ENCODE data around the gene GALNS.
A peak's percentile ranks its signal among the peaks of the same experiment; 100 is the strongest.

Gene GALNS

DNA sequence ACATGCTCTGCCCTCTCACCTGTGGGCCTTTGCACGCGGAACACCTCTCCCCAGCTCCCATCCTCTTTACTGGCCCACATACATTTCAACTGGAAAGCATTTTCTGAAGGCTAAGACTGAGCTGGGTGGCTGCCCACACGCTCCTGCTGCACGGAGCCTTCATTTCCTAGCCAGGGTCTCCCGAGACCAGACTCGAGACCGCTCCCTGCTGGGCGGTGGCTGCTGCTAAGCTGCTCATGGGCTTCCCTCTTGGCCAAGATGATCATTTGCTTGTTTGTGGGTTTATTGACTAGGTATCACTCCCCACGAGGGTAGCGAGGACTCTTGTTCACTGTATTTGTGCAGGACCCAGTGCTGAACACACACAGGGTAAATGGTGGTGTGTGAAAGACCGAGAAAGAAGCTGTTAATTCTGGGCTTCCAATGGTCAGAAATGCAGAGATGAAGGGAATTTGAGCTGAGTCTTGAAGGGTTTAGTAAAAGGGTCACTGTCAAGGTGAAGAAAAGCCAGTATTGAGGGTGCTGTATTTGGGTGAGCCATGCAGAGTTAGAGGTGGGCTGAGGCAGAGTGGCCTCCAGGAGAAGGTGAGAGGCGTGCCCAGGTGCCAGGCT lies 1.1 kb upstream of the GALNS start:
- DNase-seq (ENCODE audit: low read depth): peak; percentile 66

DNA sequence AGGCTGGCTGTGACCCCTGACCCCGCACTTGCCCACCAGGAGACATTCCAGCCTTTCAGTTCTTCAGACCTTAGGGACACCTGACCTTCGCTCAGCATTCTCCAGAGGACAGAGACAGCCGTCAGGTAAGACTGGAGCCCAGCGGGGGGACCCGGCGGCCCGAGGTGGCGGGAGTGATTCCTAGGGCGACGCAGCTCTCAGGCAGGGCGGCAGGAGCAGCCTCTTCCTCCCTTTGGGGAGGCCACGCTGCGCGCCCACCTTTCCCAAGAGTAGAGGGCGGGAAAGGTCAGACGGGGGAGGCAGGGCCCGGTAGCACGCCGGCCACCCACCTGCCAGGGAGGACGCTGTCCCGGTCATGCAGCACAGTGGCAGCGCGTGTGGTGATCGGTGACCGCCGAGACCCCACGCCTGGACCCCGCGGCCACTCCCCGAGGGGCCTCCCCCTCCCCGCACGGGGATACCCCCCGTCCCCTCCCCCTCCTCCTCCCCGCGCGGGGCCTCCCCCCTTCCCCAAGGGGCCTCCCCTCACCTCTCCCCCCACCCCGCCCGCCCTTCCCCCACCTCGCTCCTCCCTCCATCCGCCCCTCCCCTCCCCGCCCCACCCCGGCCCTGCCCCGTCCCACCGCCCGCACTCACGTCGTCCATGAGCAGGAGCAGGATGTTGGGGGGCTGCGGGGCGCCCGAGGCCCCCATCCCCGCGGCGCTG lies 472 bp downstream of the GALNS start:
- DNase-seq (ENCODE audit: low read depth): no peak

GRCh38 chr16:88855736-88856121 lies 1.0 kb downstream of the GALNS start:
- DNase-seq (ENCODE audit: low read depth): no peak

DNA sequence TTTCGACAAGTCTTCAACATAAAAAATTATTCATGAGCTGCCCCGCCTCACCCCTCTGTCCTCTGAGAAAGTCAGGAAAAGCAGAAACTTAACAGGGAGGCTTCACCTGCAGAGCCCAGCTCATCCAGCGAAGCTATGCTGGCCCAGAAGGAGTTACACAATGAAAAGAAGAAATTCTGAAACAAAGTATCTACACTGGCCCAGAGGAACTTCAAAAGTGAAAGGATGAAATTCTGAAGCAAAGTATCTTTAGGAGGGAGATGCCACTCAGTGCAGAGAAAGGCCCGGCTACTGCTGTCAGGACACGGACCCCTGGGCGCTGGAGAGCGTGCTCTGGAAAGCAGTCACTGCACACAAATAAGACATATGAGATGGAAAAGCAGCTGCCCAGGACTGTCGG lies 1.6 kb downstream of the GALNS start:
- no peak for DNase-seq (ENCODE audit: low read depth)

GRCh38 chr16:88854306-88855111 lies 2.2 kb downstream of the GALNS start:
- DNase-seq (ENCODE audit: low read depth): no peak

- DNase-seq (ENCODE audit: low read depth): no peak
These were observed 3.3 kb downstream of the GALNS start for GRCh38 chr16:88853325-88853941.

- no peak for DNase-seq (ENCODE audit: low read depth)
These were observed 5.1 kb downstream of the GALNS start for GRCh38 chr16:88851616-88852015.

- no peak for DNase-seq (ENCODE audit: low read depth)
These were observed 6.1 kb downstream of the GALNS start for GRCh38 chr16:88850531-88851199.

- no peak for DNase-seq (ENCODE audit: low read depth)
These were observed 8.2 kb downstream of the GALNS start for GRCh38 chr16:88848557-88848956.

GRCh38 chr16:88847654-88848053 lies 9.1 kb downstream of the GALNS start:
- DNase-seq (ENCODE audit: low read depth): no peak

GRCh38 chr16:88846088-88846487 lies 10.7 kb downstream of the GALNS start:
- DNase-seq (ENCODE audit: low read depth): no peak

DNA sequence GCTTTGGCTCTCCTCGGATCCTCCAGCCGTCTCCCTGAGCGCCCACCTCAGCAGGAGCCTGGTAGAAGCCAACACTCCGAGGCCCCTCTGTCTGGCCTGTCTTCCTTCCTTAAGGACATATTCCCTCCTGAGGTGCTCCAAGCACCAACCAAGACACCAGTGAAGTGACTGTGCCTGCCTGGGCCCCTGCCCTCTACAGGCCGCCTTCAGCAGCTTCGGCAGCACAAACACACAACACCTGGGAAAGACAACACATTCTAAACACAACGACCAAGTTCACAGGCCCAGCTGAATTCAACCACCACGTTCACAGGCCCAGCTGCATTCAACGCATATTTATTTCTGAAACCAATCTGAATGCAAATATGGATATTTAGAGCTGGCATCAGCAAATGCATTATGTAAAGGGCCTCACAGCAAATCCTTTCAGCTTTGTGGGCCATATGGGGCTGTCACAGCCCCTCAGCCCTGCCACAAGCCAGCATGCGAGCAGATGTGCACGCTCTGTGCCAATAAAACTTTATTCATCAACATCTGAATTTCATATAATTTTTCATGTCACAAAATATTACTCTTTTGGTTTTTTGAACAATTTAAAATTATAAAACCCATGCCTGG lies 12.2 kb downstream of the GALNS start:
- DNase-seq (ENCODE audit: low read depth): no peak

GRCh38 chr16:88843256-88843655 lies 13.5 kb downstream of the GALNS start:
- DNase-seq (ENCODE audit: low read depth): no peak

- no peak for DNase-seq (ENCODE audit: low read depth)
These were observed 13.9 kb downstream of the GALNS start for GRCh38 chr16:88842806-88843205.

DNA sequence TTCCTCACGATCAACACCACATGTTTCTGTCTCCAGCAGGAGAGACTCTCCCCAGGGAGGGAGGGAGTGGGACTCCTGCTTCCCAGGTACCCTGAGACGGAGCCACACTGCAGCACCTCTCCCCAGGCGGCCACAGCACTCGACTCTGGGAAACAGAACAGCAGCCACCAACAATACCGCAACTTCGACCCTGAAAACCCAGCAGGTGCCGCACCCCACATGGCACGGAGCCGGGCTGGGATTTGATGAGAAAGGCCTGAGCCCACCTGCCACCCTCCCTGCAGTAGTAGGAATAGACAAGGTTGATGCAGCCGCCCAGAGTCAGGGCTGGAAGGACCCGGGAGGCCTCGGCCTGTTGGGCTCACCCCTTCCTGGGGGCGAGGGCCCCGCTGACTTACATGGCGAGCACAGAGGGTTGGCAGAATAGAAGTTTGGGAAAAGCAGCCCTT lies 14.4 kb downstream of the GALNS start:
- DNase-seq (ENCODE audit: low read depth): no peak

DNA sequence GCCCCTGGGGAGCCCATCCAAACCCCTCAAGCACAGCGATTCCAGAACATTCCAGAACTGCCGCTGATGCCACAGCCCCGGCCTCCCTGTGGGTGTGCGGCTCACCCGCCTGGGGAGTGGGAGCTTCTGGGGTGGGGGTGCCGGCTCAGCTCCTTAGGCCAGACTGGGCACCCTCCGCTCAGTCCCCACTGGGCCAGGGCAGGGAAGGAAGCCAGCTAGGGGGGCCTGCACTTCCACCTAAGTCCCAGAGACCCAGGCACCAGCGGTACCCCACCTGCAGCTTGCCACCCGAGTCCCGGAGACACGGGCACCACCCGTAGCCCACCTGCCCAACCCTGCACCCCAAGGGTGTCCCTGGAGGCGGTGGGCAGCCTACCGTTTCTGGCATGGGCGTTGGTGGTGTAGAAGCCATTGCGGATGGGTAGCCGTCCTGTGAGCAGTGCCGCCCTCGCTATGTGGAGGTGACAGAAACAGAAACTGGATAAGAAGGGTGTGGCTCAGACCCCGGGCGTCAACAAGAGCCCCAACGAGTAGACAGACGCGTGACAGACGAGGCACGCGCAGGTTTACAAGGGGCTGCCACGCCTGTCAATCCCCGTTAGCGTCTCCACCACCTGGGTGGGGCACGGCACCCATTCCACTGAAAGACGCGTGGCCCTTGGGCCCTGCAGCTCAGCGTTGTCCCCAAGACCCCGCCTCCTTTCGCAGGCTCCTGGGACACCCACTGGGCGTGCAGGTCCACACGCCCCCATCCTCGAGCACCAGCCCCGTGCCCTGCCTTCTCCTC lies 15.0 kb downstream of the GALNS start:
- no peak for DNase-seq (ENCODE audit: low read depth)

DNA sequence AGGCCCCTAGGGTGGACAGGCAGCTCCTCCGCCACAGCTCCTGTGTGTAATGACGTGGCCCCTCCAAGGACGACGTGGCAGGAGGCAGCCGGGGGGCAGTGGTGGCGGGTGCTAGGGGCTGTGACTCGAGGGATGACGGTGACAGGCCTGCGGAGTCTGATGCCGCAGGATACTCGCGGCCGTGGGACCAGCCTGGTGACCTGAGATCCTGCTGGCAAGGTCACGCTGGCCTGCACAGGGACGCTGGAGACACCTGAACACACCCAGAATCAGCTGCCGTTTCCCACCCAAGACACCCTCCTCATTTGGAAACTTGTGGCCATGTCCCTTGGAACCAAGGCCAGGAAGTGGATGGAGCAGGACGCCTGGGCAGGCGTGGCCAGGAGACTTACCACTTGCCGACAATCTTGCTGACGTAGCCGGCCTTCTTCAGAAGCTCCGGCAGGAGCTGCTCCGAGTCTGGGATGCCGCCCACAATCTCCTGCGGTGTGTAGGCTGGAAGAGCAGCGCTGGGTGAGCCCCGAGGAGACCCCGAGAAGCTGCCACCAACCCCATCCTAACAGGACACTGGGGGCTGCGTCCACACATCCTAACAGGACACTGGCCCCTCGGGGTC lies 16.0 kb downstream of the GALNS start:
- DNase-seq (ENCODE audit: low read depth): no peak

DNA sequence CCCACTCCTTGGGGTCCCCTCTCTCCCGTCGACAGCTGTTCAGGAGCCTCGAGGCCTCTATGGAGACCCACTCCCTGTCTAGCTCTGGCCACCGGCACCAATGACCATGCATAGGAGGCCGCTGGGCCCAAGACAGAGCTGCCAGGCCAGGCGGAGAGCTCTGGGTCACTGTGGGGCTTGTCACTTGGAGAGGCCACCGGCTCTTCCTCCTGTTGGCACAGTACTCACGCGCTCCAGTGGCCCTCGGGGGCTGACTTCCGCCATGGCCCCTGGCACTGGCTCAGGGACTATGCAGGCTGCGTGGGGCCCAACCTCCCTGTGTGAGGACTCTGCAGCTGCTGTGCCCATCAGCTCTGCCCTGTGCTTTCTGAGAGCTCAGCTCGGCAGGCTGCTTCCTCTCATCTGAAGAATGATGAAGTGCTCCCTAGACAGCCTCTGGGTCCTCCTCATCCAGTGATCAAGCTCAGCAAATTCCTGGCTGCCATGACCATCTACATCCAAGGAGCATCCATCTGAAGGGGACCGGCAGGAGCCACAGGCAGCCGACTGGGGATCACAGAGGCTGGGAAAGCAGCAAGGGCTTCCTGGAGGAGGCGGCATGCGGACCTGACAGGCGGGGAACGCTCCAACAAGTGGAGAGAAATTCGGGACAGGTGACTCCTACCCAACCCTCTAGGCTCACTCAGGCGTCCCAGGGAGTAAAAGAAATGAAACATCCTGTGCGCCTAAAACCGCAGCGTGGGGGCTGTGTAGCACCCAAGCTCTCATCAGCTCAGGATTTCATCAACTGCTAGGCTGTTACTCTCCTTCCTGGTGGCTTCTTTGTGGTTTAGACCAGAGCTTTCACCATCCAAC lies 16.8 kb downstream of the GALNS start:
- DNase-seq (ENCODE audit: low read depth): no peak

- no peak for DNase-seq (ENCODE audit: low read depth)
These were observed 17.7 kb downstream of the GALNS start for GRCh38 chr16:88839026-88839529.

All from fibroblast of the conjunctiva (primary cell).